ENCODE measurements around the gene GLA. TPM values are rescaled to one million over a fixed set of nuclear protein-coding genes. Genes with fewer than 3 reads are reported as not detected.

GLA gene
- total RNA-seq, 1 donor from 2014 or later, result 66.6 TPM

- Mint-ChIP-seq H3K4me3 (no peak overlapping the region), H3K27me3 (peaks cover 3% of the 10 kb centered on the region), H3K27ac (no peak overlapping the region), H3K9me3 (no peaks in the 10 kb centered on the region), H3K36me3 (ENCODE audit: low read depth) (no peaks in the 10 kb centered on the region), H3K4me1 (no peaks in the 10 kb centered on the region)
- intact Hi-C loops (cut with micrococcal nuclease), result no loop called here
- no peak for DNase-seq
Measured at GRCh38 chrX:101360390-101360789, 47.3 kb downstream of the GLA start.

DNA sequence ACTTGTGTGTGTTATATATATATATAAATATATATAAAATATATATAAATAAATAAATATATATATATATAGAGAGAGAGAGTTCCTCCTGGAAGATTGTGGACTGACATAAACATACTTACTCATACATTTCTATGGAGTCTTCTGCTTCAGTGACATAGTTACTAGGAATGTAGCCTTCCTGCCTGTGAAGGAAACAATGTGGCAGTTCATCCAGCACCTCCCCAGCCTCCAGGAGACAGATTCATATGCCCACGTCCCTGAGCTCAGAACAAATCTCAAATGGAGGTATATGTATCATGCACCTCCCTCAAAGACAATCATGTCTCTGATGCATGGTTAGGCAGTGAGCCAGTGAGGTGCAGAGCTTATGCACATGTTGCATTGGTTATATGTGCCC lies 47.8 kb downstream of the GLA start:
- Mint-ChIP-seq H3K4me1 (no peaks in the 10 kb centered on the region), H3K9me3 (no peaks in the 10 kb centered on the region), H3K4me3 (no peak overlapping the region), H3K27me3 (peaks cover 3% of the 10 kb centered on the region), H3K36me3 (ENCODE audit: low read depth) (no peaks in the 10 kb centered on the region), H3K27ac (no peak overlapping the region)
- no peak for DNase-seq
- intact Hi-C loops (cut with micrococcal nuclease), result no loop called here

- intact Hi-C loops (cut with micrococcal nuclease), result no loop called here
- Mint-ChIP-seq H3K9me3 (no peaks in the 10 kb centered on the region), H3K27me3 (peaks cover 1% of the 10 kb centered on the region), H3K4me1 (no peaks in the 10 kb centered on the region), H3K36me3 (ENCODE audit: low read depth) (no peaks in the 10 kb centered on the region), H3K4me3 (no peak overlapping the region), H3K27ac (no peak overlapping the region)
- no peak for DNase-seq
Measured at GRCh38 chrX:101357166-101357795, 50.4 kb downstream of the GLA start.

GRCh38 chrX:101349193-101349562 lies 58.5 kb downstream of the GLA start:
- no peak for DNase-seq
- no peaks in the 10 kb centered on the region for H3K9me3 Mint-ChIP-seq
- H3K27ac Mint-ChIP-seq, result peak overlapping the region; percentile 93
- intact Hi-C loops (cut with micrococcal nuclease), result loop anchor here (2.0 to 10.0 kb wide), 4 partner anchors 58 to 532 kb away; partner anchors contain the start of genes CENPI, GLA, HNRNPH2 and TRMT2B
- peaks cover 15% of the 10 kb centered on the region for H3K36me3 Mint-ChIP-seq (ENCODE audit: low read depth)
- peak overlapping the region; percentile 92 for H3K4me3 Mint-ChIP-seq
- H3K4me1 Mint-ChIP-seq, result peaks cover 2% of the 10 kb centered on the region
- no peaks in the 10 kb centered on the region for H3K27me3 Mint-ChIP-seq

DNA sequence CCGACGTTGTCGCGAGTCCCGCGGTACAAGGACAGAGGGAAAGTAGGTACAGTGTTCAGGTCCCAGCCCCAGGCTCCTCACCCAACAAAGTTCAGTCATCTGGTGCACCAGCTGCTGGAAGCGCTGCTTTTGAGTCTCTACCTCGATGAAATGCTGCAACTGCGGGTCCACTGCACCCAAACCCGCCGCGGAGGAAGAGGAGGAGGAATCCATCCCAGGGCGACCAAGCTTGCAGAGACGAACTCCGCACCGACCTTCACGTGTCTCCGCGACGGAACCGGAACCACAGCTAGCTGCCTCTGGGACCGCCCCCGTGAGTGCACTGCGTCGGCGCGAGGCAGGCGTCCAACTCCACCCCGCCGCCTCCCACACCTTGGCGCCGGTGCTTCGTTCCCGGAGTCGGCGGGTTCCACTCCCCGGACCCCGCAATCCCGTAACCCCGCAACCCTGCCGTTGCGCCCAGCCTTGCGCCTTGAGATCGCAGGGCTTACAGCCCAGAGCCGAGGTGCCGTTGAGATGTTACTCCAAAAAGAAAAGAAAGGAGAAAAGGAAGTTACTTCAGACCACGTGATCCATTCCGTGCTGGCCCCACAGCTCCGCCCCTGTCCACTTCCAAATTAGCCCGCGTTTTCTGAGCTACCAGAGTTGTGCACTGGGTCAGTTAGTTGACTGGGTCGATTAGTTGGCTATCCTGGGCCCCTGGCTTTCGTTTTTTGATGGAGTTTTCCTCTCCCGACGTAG lies 59.1 kb downstream of the GLA start, which contains the start of gene TIMM8A:
TSS of gene TIMM8A (minus strand) at position 291 of the 741 bp plus-strand sequence. CDS start at position 213, 78 bp downstream.
- peaks cover 2% of the 10 kb centered on the region for H3K4me1 Mint-ChIP-seq
- DNase-seq, result peak; percentile 94
- H3K4me3 Mint-ChIP-seq, result peak within 1 kb of the TSS; percentile 92
- intact Hi-C loops (cut with micrococcal nuclease), result loop anchor here (1.0 to 10.0 kb wide), 5 partner anchors 42 to 531 kb away; partner anchors contain the start of genes CENPI, GLA, HNRNPH2 and TRMT2B
- H3K36me3 Mint-ChIP-seq (ENCODE audit: low read depth), result peaks cover 17% of the 10 kb centered on the region
- no peaks in the 10 kb centered on the region for H3K9me3 Mint-ChIP-seq
- no peaks in the 10 kb centered on the region for H3K27me3 Mint-ChIP-seq
- peak within 1 kb of the TSS; percentile 93 for H3K27ac Mint-ChIP-seq

DNA sequence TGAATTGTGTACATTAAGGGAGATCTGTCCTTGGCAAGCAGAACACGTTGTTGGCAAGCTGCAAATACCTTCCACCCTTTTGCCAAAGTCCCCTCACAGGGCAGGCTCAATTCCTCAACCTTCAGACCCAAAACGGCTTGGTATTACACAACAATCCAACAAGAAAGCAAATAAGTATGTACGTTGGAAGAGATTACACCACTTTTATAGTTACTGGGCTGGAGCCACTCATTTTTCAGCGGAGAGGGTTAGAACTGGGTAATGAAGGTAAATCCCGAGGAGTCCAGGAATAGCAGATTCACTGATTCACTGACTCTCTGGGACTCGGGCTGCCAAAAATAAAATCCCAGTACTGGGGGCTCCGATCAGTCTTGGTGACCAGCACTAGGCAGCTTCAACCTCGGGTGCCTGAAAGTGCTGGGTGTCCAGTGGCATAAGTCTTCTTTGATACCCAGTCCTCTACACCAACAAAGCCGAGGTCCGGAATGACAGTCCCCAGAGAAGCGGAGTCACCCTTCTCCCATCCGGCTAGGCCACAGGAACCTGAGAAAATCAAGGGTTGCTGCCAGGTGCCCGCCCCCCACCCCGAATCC lies 59.8 kb downstream of the GLA start:
- Mint-ChIP-seq H3K9me3 (no peaks in the 10 kb centered on the region), H3K4me1 (peaks cover 2% of the 10 kb centered on the region), H3K36me3 (ENCODE audit: low read depth) (peaks cover 17% of the 10 kb centered on the region), H3K4me3 (peak overlapping the region; percentile 92), H3K27me3 (no peaks in the 10 kb centered on the region), H3K27ac (peak overlapping the region; percentile 93)
- DNase-seq, result no peak
- intact Hi-C loops (cut with micrococcal nuclease), result loop anchor here (1.0 to 10.0 kb wide), 5 partner anchors 42 to 531 kb away; partner anchors contain the start of genes CENPI, GLA, HNRNPH2 and TRMT2B

Other genes with a start within 250 kb of the GLA start
- 0.28 and 0.31 TPM in 2 replicates for gene DRP2, start 188.1 kb downstream of the GLA start, total RNA-seq
- gene TAF7L, start 116.6 kb downstream of the GLA start, total RNA-seq, result 0.19 TPM in 1 of 2 replicates, not detected in the other
- gene TIMM8A, start 59.2 kb downstream of the GLA start, total RNA-seq, result 28.3 and 32.8 TPM in 2 replicates
- gene BTK, start 21.7 kb downstream of the GLA start, total RNA-seq, result not detected in 2 replicates
- 252 and 278 TPM in 2 replicates for gene RPL36A, start 16.9 kb downstream of the GLA start, total RNA-seq
- gene HNRNPH2, start 297 bp upstream of the GLA start, total RNA-seq, result 19.9 and 21.5 TPM in 2 replicates
- gene ARMCX4, start 77.5 kb upstream of the GLA start, total RNA-seq, result 3.1 and 4.2 TPM in 2 replicates
- gene ARMCX1, start 142.6 kb upstream of the GLA start, total RNA-seq, result 0.14 and 0.17 TPM in 2 replicates
- gene ARMCX6, start 210.1 kb upstream of the GLA start, total RNA-seq, result 75.5 and 77.1 TPM in 2 replicates
- 69.6 and 72.5 TPM in 2 replicates for gene ARMCX3, start 215.2 kb upstream of the GLA start, total RNA-seq